PC-3 (cell line): ENCODE measurements around the gene MCEMP1.

ENCODE experiments used
- EZH2phosphoT487 ChIP-seq: fragments of 300-600 bp; sonication (generic); IDR thresholded peaks from 2 replicates; pipeline ENCODE4 v1.6.1; 2018; ENCODE audit warnings: mild to moderate bottlenecking, antibody characterized with exemption, low read length, borderline replicate concordance
- TF ChIP-seq, protein P1 (sequence below): fragments of 300-600 bp; sonication (generic); conservative IDR thresholded peaks from 2 replicates; pipeline ENCODE4 v1.5.1; 2017; ENCODE audit warnings: antibody characterized with exemption, low read depth, mild to moderate bottlenecking, low read length

DNA sequence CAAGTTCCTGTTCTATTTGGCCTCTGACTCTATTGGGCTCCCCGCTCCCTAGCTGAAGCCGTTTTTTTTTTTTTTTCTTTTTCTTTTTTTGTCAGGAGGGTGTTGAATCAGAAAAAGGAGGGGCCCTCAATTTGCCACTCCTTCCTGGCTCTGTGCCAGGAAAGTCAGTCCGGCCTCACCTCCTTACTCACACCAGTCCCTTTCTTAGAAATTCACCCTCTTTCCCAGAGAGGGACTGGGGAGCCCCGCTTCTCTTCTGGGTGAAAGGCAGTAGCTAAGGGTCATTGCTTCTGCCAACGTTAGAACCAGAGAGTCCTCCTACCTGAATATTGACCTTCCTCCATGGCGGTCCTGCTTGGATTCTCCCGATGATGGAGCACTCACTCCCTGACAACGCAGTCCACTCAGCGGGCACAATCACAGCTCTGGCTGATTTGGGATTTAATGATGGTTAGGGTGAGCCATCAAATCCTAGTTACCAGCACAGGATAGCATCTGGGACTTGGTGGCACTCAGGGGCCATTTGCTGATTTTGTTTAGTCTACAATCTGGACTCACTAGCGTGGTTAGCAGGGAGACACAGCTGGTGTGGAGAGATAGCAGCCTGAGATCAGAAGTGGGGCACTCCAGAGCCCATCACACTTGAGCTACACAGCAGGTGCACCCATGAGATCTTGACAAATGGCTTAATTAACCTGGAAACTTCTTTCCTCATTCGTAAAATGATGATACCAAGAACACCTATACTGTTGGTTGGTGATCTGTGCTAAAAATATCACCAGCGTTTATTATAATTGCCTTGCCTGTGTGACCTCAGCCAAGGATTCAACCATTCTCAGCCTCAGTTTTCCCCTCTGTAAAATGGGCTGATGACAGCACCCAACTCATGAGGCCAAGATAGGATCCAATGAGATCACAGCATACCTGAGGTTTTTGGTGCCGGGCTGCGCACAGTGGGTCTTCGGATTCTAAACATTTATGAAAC, 22.8 kb downstream of the MCEMP1 start:
- TF ChIP-seq, protein P1, sequence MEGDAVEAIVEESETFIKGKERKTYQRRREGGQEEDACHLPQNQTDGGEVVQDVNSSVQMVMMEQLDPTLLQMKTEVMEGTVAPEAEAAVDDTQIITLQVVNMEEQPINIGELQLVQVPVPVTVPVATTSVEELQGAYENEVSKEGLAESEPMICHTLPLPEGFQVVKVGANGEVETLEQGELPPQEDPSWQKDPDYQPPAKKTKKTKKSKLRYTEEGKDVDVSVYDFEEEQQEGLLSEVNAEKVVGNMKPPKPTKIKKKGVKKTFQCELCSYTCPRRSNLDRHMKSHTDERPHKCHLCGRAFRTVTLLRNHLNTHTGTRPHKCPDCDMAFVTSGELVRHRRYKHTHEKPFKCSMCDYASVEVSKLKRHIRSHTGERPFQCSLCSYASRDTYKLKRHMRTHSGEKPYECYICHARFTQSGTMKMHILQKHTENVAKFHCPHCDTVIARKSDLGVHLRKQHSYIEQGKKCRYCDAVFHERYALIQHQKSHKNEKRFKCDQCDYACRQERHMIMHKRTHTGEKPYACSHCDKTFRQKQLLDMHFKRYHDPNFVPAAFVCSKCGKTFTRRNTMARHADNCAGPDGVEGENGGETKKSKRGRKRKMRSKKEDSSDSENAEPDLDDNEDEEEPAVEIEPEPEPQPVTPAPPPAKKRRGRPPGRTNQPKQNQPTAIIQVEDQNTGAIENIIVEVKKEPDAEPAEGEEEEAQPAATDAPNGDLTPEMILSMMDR = no peak
- no peak for TF ChIP-seq EZH2phosphoT487
